ENCODE data around the gene DNAAF1.

Gene DNAAF1

DNA sequence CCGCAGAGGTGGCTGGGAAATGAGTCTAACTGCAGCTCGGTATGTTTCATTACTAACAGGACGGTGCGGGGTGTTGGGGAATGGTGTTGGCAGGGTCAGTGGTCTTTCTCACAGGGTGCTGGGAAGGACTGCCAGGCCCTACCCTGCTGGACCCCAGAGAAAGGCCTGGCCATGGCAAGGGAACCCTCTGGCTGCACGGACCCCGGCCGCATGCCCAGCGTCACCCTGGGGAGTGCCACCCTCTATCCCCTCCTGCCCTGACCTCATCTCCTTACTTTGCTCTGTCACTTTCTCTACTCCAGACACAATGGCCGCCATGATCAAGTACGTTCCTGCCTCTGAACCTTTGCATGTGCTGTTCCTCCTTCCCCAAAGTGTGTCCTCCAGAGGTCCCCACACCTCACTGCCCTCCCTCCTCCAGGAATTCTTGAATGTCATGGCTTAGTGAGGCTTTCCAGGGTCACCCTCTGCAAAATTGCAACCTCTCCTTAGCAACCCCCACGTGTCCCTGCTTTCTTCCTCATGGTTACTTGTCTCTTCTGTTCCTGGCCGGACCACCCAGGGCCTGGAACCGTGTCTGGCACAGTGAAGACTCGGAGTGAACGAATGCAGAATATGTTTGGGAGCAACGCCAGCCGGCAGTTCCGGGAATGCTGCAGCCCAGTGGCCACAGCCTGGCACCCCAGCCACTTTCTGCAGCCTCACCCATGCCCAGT, 61.0 kb downstream of the DNAAF1 start:
- Histone ChIP-seq H3K79me2 (ENCODE audit: control insufficient read depth, low read length) (no peaks in the 10 kb centered on the region), H3K27ac (ENCODE audit: low read depth, low read length) (no peak overlapping the region), H4K20me1 (ENCODE audit: control insufficient read depth, insufficient read depth, low read depth, low read length) (no peaks in the 10 kb centered on the region), H3K9me2 (replicated peaks; ENCODE audit: control insufficient read depth, low read length) (no peaks in the 10 kb centered on the region), H3K9me3 (ENCODE audit: control insufficient read depth, insufficient read depth, low read length) (no peaks in the 10 kb centered on the region), H3K4me3 (ENCODE audit: low read length) (no peak overlapping the region), H3K36me3 (ENCODE audit: control insufficient read depth, low read length) (no peaks in the 10 kb centered on the region), H3K4me1 (ENCODE audit: control insufficient read depth, low read length) (no peaks in the 10 kb centered on the region), H3K27me3 (ENCODE audit: control insufficient read depth, low read length) (no peaks in the 10 kb centered on the region), H3F3A (ENCODE audit: control insufficient read depth, insufficient read depth) (no peaks in the 10 kb centered on the region), H3K4me2 (ENCODE audit: low read length) (no peak overlapping the region)
- TF ChIP-seq, protein P1, sequence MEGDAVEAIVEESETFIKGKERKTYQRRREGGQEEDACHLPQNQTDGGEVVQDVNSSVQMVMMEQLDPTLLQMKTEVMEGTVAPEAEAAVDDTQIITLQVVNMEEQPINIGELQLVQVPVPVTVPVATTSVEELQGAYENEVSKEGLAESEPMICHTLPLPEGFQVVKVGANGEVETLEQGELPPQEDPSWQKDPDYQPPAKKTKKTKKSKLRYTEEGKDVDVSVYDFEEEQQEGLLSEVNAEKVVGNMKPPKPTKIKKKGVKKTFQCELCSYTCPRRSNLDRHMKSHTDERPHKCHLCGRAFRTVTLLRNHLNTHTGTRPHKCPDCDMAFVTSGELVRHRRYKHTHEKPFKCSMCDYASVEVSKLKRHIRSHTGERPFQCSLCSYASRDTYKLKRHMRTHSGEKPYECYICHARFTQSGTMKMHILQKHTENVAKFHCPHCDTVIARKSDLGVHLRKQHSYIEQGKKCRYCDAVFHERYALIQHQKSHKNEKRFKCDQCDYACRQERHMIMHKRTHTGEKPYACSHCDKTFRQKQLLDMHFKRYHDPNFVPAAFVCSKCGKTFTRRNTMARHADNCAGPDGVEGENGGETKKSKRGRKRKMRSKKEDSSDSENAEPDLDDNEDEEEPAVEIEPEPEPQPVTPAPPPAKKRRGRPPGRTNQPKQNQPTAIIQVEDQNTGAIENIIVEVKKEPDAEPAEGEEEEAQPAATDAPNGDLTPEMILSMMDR (IDR thresholded peaks at IDR 0.05; ENCODE audit: low read depth, low read length, poor library complexity, severe bottlenecking) = no peak
- TF ChIP-seq EZH2phosphoT487 (IDR thresholded peaks at IDR 0.05; ENCODE audit: borderline replicate concordance, low read length) = no peak

DNA sequence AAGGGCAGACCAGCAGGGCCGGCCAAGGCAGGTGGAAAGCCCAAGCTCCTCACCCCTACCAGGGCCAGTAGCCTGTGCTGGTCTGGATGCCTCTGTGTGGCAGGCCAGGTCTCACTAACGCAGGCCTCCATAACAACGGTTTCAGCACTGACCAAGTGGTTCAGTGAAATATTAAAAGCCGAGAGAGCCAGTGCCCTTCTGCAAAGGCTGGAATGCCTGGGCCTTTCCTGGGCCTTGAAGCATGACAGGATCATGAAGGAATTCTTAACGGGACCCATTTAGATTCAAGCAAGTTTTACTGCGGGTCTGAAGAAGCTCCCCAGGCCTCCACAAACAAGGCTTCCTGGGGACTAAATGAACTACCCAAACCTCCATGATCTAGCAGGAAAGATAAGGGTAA, 62.1 kb downstream of the DNAAF1 start:
- Histone ChIP-seq H4K20me1 (ENCODE audit: control insufficient read depth, insufficient read depth, low read depth, low read length) (no peaks in the 10 kb centered on the region), H3K4me2 (ENCODE audit: low read length) (no peak overlapping the region), H3K79me2 (ENCODE audit: control insufficient read depth, low read length) (no peaks in the 10 kb centered on the region), H3K9me3 (ENCODE audit: control insufficient read depth, insufficient read depth, low read length) (no peaks in the 10 kb centered on the region), H3F3A (ENCODE audit: control insufficient read depth, insufficient read depth) (no peaks in the 10 kb centered on the region), H3K27ac (ENCODE audit: low read depth, low read length) (no peak overlapping the region), H3K4me3 (ENCODE audit: low read length) (no peak overlapping the region), H3K4me1 (ENCODE audit: control insufficient read depth, low read length) (no peaks in the 10 kb centered on the region), H3K36me3 (ENCODE audit: control insufficient read depth, low read length) (no peaks in the 10 kb centered on the region), H3K27me3 (ENCODE audit: control insufficient read depth, low read length) (no peaks in the 10 kb centered on the region), H3K9me2 (replicated peaks; ENCODE audit: control insufficient read depth, low read length) (no peaks in the 10 kb centered on the region)
- TF ChIP-seq EZH2phosphoT487 (IDR thresholded peaks at IDR 0.05; ENCODE audit: borderline replicate concordance, low read length) = no peak

- H3K27me3 ChIP-seq (ENCODE audit: control insufficient read depth, low read length) = no peaks in the 10 kb centered on the region
- H3K36me3 ChIP-seq (ENCODE audit: control insufficient read depth, low read length) = no peaks in the 10 kb centered on the region
- H3K79me2 ChIP-seq (ENCODE audit: control insufficient read depth, low read length) = no peaks in the 10 kb centered on the region
- H3K4me1 ChIP-seq (ENCODE audit: control insufficient read depth, low read length) = no peaks in the 10 kb centered on the region
- no peaks in the 10 kb centered on the region for H3K9me3 ChIP-seq (ENCODE audit: control insufficient read depth, insufficient read depth, low read length)
- TF ChIP-seq, protein P1 (IDR thresholded peaks at IDR 0.05; ENCODE audit: low read depth, low read length, poor library complexity, severe bottlenecking) = no peak
- TF ChIP-seq EZH2phosphoT487 (IDR thresholded peaks at IDR 0.05; ENCODE audit: borderline replicate concordance, low read length) = no peak
- no peaks in the 10 kb centered on the region for H3K9me2 ChIP-seq (replicated peaks; ENCODE audit: control insufficient read depth, low read length)
- no peaks in the 10 kb centered on the region for H3F3A ChIP-seq (ENCODE audit: control insufficient read depth, insufficient read depth)
- H3K27ac ChIP-seq (ENCODE audit: low read depth, low read length) = no peak overlapping the region
- no peak overlapping the region for H3K4me3 ChIP-seq (ENCODE audit: low read length)
- no peak overlapping the region for H3K4me2 ChIP-seq (ENCODE audit: low read length)
- H4K20me1 ChIP-seq (ENCODE audit: control insufficient read depth, insufficient read depth, low read depth, low read length) = no peaks in the 10 kb centered on the region
These were observed 62.8 kb downstream of the DNAAF1 start for GRCh38 chr16:84207879-84208278.

DNA sequence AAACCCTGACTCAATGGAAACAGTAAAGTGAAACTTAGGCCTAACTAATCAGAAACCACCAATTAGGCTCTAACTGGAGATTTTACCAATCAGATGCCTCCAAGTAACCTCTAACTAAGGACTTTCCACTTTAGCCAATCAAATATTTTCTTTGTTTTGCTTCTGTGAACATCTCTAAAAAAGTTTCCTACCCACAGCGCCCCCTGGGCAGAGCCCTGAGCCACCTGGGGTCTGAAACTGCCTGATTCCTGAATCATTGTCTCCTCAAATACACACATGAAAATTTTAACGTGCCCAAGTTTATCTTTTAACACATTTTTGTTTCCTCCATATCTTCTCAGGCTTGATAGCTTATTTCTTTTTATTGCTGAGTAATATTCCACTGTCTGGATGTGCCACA, 64.9 kb downstream of the DNAAF1 start:
- H3K27ac ChIP-seq (ENCODE audit: low read depth, low read length) = no peak overlapping the region
- no peaks in the 10 kb centered on the region for H3K36me3 ChIP-seq (ENCODE audit: control insufficient read depth, low read length)
- no peak for TF ChIP-seq EZH2phosphoT487 (IDR thresholded peaks at IDR 0.05; ENCODE audit: borderline replicate concordance, low read length)
- TF ChIP-seq, protein P1 (IDR thresholded peaks at IDR 0.05; ENCODE audit: low read depth, low read length, poor library complexity, severe bottlenecking) = peak; percentile 58
- no peaks in the 10 kb centered on the region for H4K20me1 ChIP-seq (ENCODE audit: control insufficient read depth, insufficient read depth, low read depth, low read length)
- H3K4me1 ChIP-seq (ENCODE audit: control insufficient read depth, low read length) = no peaks in the 10 kb centered on the region
- no peaks in the 10 kb centered on the region for H3F3A ChIP-seq (ENCODE audit: control insufficient read depth, insufficient read depth)
- no peaks in the 10 kb centered on the region for H3K9me2 ChIP-seq (replicated peaks; ENCODE audit: control insufficient read depth, low read length)
- no peaks in the 10 kb centered on the region for H3K27me3 ChIP-seq (ENCODE audit: control insufficient read depth, low read length)
- H3K79me2 ChIP-seq (ENCODE audit: control insufficient read depth, low read length) = no peaks in the 10 kb centered on the region
- no peak overlapping the region for H3K4me3 ChIP-seq (ENCODE audit: low read length)
- H3K9me3 ChIP-seq (ENCODE audit: control insufficient read depth, insufficient read depth, low read length) = no peaks in the 10 kb centered on the region
- no peak overlapping the region for H3K4me2 ChIP-seq (ENCODE audit: low read length)
